Measurements from ENCODE around the gene ZFR2. TPM values are rescaled to one million over a fixed set of nuclear protein-coding genes. Genes with fewer than 3 reads are reported as not detected.

The ZFR2 gene
- total RNA-seq, 1 experiment from 2014 or later: not detected

GRCh38 chr19:3774621-3775373 is 94.0 kb downstream of the ZFR2 start:
- Histone ChIP-seq H3K36me3 (ENCODE audit: low read depth, low read length) (no peaks in the 10 kb centered on the region), H3K9ac (ENCODE audit: low read length) (no peak overlapping the region), H2AFZ (ENCODE audit: low read length) (no peak overlapping the region), H3K9me2 (replicated peaks; ENCODE audit: low read length) (no peaks in the 10 kb centered on the region), H3K4me3 (ENCODE audit: low read length) (no peak overlapping the region), H3K4me1 (ENCODE audit: insufficient read depth, low read length) (no peaks in the 10 kb centered on the region), H3K79me2 (ENCODE audit: low read length) (no peaks in the 10 kb centered on the region), H3F3A (ENCODE audit: low read length, unreplicated experiment) (no peaks in the 10 kb centered on the region), H3K4me2 (ENCODE audit: low read length) (no peak overlapping the region), H4K20me1 (ENCODE audit: low read length) (no peaks in the 10 kb centered on the region), H3K27me3 (ENCODE audit: low read length) (no peaks in the 10 kb centered on the region), H3K9me3 (ENCODE audit: low read length) (no peaks in the 10 kb centered on the region), H3K27ac (ENCODE audit: low read length) (no peak overlapping the region)
- intact Hi-C loops (cut with micrococcal nuclease): no loop called here
- no peak for DNase-seq
- ChIA-PET CTCF (no interaction called here), POLR2A (ENCODE audit: unreplicated experiment) (no interaction called here)
- TF ChIP-seq EZH2 (IDR thresholded peaks at IDR 0.05; ENCODE audit: low read length, unreplicated experiment) (no peak), EZH2phosphoT487 (IDR thresholded peaks at IDR 0.05; ENCODE audit: borderline replicate concordance, low read length) (no peak), CTCF (conservative IDR thresholded peaks at IDR 0.05; ENCODE audit: low read depth, low read length) (no peak)
- no TSS peak for BruUV-seq (replicated peaks)
- ATAC-seq: no peak

DNA sequence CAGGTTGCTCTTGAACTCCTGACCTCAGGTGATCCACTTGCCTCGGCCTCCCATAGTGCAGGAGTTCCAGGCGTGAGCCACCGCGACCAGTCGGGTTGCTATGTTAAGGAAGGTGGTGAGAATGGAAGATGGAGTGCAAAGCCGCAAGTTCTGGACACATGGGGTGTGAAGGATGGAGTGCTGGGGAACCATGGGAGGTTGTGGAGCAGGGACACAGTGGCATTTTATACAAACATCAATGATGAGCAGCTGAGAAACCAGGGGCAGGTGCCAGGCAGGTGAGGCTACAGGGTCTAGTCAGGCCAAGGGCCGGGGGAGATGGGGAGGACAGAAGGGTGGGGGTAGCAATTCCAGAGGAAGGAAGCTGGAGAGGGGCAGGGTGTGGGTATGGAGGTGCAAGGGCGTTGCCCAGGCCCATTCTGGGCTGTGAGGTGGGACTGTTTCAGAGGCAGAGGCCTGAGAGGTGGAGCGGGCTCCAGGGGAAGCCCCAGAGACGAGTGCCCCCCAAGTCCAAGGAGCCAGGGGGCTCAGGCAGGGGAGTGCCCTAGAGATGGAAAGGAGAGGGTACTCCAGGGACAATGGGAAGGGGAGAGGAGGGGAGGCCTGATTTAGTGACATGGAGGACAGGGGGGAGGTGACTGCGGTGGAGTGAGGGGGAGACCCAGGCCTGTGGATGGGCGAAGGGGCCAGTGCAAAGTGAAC is 94.9 kb downstream of the ZFR2 start:
- DNase-seq: no peak
- no peaks in the 10 kb centered on the region for H3K9me3 ChIP-seq (ENCODE audit: low read length)
- intact Hi-C loops (cut with micrococcal nuclease): no loop called here
- H3K4me1 ChIP-seq (ENCODE audit: insufficient read depth, low read length): no peaks in the 10 kb centered on the region
- H3K9ac ChIP-seq (ENCODE audit: low read length): no peak overlapping the region
- no peak overlapping the region for H2AFZ ChIP-seq (ENCODE audit: low read length)
- H3K4me3 ChIP-seq (ENCODE audit: low read length): no peak overlapping the region
- H3K9me2 ChIP-seq (replicated peaks; ENCODE audit: low read length): no peaks in the 10 kb centered on the region
- H3K4me2 ChIP-seq (ENCODE audit: low read length): no peak overlapping the region
- H3K27me3 ChIP-seq (ENCODE audit: low read length): no peaks in the 10 kb centered on the region
- CTCF ChIA-PET: no interaction called here
- ATAC-seq: no peak
- H4K20me1 ChIP-seq (ENCODE audit: low read length): no peaks in the 10 kb centered on the region
- POLR2A ChIA-PET (ENCODE audit: unreplicated experiment): no interaction called here
- no TSS peak for BruUV-seq (replicated peaks)
- H3F3A ChIP-seq (ENCODE audit: low read length, unreplicated experiment): no peaks in the 10 kb centered on the region
- no peaks in the 10 kb centered on the region for H3K36me3 ChIP-seq (ENCODE audit: low read depth, low read length)
- H3K27ac ChIP-seq (ENCODE audit: low read length): no peak overlapping the region
- no peak for TF ChIP-seq CTCF (conservative IDR thresholded peaks at IDR 0.05; ENCODE audit: low read depth, low read length)
- TF ChIP-seq EZH2phosphoT487 (IDR thresholded peaks at IDR 0.05; ENCODE audit: borderline replicate concordance, low read length): no peak
- TF ChIP-seq EZH2 (IDR thresholded peaks at IDR 0.05; ENCODE audit: low read length, unreplicated experiment): no peak
- H3K79me2 ChIP-seq (ENCODE audit: low read length): no peaks in the 10 kb centered on the region

DNA sequence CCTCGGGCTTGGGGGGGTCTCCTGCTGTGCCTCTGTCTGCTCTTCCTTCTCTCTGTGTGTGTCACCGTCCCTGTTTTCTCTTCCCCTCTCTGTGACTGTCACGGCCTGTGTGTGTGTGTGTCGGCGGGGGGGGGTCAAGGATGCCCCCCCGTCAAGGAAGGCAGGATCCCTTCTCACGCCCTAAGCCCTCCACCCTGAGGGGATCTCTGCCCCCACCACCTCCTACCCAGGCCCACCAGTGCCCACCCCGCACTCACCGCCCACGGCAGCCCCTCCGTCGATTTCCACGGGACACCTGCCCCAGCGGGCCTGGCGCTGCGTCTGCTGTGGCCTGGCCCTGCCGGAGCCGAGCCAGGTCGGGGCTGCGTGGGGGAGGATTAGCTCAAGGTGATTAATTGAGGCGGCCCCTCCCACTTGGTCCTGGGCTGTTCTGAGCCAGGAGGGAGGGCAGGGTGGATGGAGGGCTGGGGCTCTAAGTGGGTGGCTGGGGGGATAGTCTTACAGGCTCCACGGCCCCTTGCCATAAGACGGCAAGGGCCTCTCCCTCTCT is 96.9 kb downstream of the ZFR2 start, which contains the start of gene RAX2:
Gene RAX2 (minus strand): TSS at position 323 of the 550 bp plus-strand sequence. CDS start 486 bp downstream, outside the sequence.
- Histone ChIP-seq H3K36me3 (ENCODE audit: low read depth, low read length) (no peaks in the 10 kb centered on the region), H3K9me2 (replicated peaks; ENCODE audit: low read length) (no peaks in the 10 kb centered on the region), H3K9ac (ENCODE audit: low read length) (no peak within 1 kb of the TSS), H4K20me1 (ENCODE audit: low read length) (no peaks in the 10 kb centered on the region), H3K79me2 (ENCODE audit: low read length) (no peaks in the 10 kb centered on the region), H3K27me3 (ENCODE audit: low read length) (no peaks in the 10 kb centered on the region), H3F3A (ENCODE audit: low read length, unreplicated experiment) (no peaks in the 10 kb centered on the region), H2AFZ (ENCODE audit: low read length) (no peak within 1 kb of the TSS), H3K9me3 (ENCODE audit: low read length) (no peaks in the 10 kb centered on the region), H3K4me1 (ENCODE audit: insufficient read depth, low read length) (no peaks in the 10 kb centered on the region), H3K4me2 (ENCODE audit: low read length) (no peak within 1 kb of the TSS), H3K4me3 (ENCODE audit: low read length) (no peak within 1 kb of the TSS), H3K27ac (ENCODE audit: low read length) (no peak within 1 kb of the TSS)
- no peak for DNase-seq
- ChIA-PET CTCF (no interaction called here), POLR2A (ENCODE audit: unreplicated experiment) (no interaction called here)
- intact Hi-C loops (cut with micrococcal nuclease): no loop called here
- no peak for TF ChIP-seq CTCF (conservative IDR thresholded peaks at IDR 0.05; ENCODE audit: low read depth, low read length)
- no peak for TF ChIP-seq EZH2phosphoT487 (IDR thresholded peaks at IDR 0.05; ENCODE audit: borderline replicate concordance, low read length)
- TF ChIP-seq EZH2 (IDR thresholded peaks at IDR 0.05; ENCODE audit: low read length, unreplicated experiment): no peak
- BruUV-seq (replicated peaks): no TSS peak
- no peak for ATAC-seq
